HG03520 (cell line): Measurements from ENCODE around the gene PACRG.

Source experiments
- ATAC-seq: cut with Tn5 transposase; IDR thresholded peaks from one replicate; pipeline ENCODE4 v1.9.1; 2021; ENCODE audit warnings: mild to moderate bottlenecking, moderate library complexity; ENCODE audit not compliant: unreplicated experiment

The PACRG gene

GRCh38 chr6:163229050-163229449 lies 501.3 kb downstream of the PACRG start:
- ATAC-seq, result no peak

- no peak for ATAC-seq
Measured at GRCh38 chr6:163230901-163231300, 503.1 kb downstream of the PACRG start.

- ATAC-seq, result no peak
Measured at GRCh38 chr6:163231356-163232014, 503.7 kb downstream of the PACRG start.

- ATAC-seq, result no peak
Measured at GRCh38 chr6:163232015-163232523, 504.3 kb downstream of the PACRG start.

GRCh38 chr6:163232649-163233048 lies 504.9 kb downstream of the PACRG start:
- no peak for ATAC-seq

- no peak for ATAC-seq
Measured at GRCh38 chr6:163237110-163237509, 509.3 kb downstream of the PACRG start.

GRCh38 chr6:163239572-163240340 lies 512.0 kb downstream of the PACRG start:
- no peak for ATAC-seq

- ATAC-seq, result no peak
Measured at GRCh38 chr6:163240556-163240955, 512.8 kb downstream of the PACRG start.

GRCh38 chr6:163241683-163242082 lies 513.9 kb downstream of the PACRG start:
- ATAC-seq, result no peak

GRCh38 chr6:163243083-163243482 lies 515.3 kb downstream of the PACRG start:
- no peak for ATAC-seq

- ATAC-seq, result no peak
Measured at GRCh38 chr6:163243692-163244589, 516.2 kb downstream of the PACRG start.

GRCh38 chr6:163248051-163248450 lies 520.3 kb downstream of the PACRG start:
- ATAC-seq, result no peak

GRCh38 chr6:163249651-163250101 lies 521.9 kb downstream of the PACRG start:
- no peak for ATAC-seq

GRCh38 chr6:163250116-163250515 lies 522.3 kb downstream of the PACRG start:
- ATAC-seq, result no peak

GRCh38 chr6:163252061-163252591 lies 524.4 kb downstream of the PACRG start:
- ATAC-seq, result no peak

- ATAC-seq, result no peak
Measured at GRCh38 chr6:163253556-163254213, 525.9 kb downstream of the PACRG start.

- no peak for ATAC-seq
Measured at GRCh38 chr6:163254341-163254835, 526.6 kb downstream of the PACRG start.

GRCh38 chr6:163255265-163255664 lies 527.5 kb downstream of the PACRG start:
- no peak for ATAC-seq

GRCh38 chr6:163259689-163260088 lies 531.9 kb downstream of the PACRG start:
- no peak for ATAC-seq
